ENCODE data around the gene TBC1D4. TPM values are rescaled to one million over a fixed set of nuclear protein-coding genes. Genes with fewer than 3 reads are reported as not detected.
A peak's percentile ranks its signal among the peaks of the same experiment; 100 is the strongest.

The TBC1D4 gene
- total RNA-seq, 6 experiments from 2014 or later, result 7.7 to 18.6 (median 10.3) TPM

DNA sequence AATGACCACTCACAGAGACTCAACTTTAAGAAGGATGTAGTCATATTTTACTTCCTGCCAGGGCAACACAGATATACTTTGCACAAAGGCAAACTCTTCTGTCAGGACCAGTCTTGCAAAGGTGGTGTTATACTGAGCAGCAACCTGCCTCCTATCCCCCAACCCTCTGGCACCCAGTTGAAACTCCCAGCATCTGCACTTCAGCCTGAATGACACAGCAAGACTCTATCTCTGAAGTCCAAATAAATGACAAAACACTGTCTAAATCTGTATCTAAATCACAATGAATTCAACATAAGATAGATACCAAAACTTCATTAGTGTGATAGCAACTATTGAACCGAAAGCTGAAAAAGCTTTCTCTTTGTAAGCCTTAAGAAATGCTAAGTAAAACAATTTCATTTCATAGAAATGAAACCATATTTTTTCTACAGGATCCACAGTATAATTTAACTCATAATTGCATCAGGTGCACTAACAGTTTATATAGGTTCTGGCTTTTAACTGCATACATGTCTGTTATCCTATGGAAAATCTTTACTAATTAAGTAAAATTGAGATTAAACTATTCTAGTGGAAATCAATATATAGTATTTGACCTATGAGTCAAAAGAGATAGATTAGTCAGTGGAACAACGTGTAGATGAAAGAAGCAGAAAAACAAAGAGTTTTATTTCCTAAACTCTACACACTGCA is 163.7 kb downstream of the TBC1D4 start:
- H3K9me3 ChIP-seq, result no peaks in the 10 kb centered on the region

DNA sequence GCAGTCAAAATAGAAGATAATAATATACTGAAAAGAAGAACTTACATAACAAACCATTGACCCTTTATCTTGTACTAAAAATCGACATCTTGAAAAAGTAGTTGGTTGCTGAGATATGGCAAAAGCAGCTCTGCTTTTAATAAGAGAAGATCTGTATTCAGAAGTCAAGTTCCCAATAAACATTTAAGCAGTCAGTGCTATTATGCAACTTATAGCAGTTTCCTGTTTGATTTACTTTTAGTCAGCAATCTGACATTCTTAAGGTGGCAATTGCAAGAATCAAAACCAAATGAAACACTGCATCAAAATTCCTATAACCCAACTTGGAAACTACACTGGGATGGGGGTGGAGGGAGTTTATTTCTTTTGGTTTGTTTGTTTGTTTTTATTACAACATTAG is 165.5 kb downstream of the TBC1D4 start:
- Histone ChIP-seq H3K9me3 (no peaks in the 10 kb centered on the region), H3K4me1 (no peaks in the 10 kb centered on the region), H3K27me3 (no peaks in the 10 kb centered on the region), H3K4me3 (no peak overlapping the region), H3K27ac (no peak overlapping the region), H3K36me3 (no peaks in the 10 kb centered on the region)
- DNase-seq, result no peak
- WGBS (ENCODE audit: insufficient coverage, low coverage, low lambda C conversion rate, missing lambda C conversion rate), result 39% methylated on average over 1 of the region's 1 CpG
- intact Hi-C loops (cut with DNase I), result no loop called here
- TF ChIP-seq, protein P1, sequence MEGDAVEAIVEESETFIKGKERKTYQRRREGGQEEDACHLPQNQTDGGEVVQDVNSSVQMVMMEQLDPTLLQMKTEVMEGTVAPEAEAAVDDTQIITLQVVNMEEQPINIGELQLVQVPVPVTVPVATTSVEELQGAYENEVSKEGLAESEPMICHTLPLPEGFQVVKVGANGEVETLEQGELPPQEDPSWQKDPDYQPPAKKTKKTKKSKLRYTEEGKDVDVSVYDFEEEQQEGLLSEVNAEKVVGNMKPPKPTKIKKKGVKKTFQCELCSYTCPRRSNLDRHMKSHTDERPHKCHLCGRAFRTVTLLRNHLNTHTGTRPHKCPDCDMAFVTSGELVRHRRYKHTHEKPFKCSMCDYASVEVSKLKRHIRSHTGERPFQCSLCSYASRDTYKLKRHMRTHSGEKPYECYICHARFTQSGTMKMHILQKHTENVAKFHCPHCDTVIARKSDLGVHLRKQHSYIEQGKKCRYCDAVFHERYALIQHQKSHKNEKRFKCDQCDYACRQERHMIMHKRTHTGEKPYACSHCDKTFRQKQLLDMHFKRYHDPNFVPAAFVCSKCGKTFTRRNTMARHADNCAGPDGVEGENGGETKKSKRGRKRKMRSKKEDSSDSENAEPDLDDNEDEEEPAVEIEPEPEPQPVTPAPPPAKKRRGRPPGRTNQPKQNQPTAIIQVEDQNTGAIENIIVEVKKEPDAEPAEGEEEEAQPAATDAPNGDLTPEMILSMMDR (IDR thresholded peaks at IDR 0.05), result no peak
- TF ChIP-seq POLR2A (IDR thresholded peaks at IDR 0.05), result no peak
- peak in 2 of 4 donors; percentile 39 to 47 for ATAC-seq

More for the DNA sequence above, 163.7 kb downstream of the TBC1D4 start:
- H3K4me1 ChIP-seq, result no peaks in the 10 kb centered on the region
- H3K27me3 ChIP-seq, result no peaks in the 10 kb centered on the region
- intact Hi-C loops (cut with DNase I), result no loop called here
- whole genome bisulfite sequencing (ENCODE audit: insufficient coverage, low coverage, low lambda C conversion rate, missing lambda C conversion rate), result 46% methylated on average over 2 of the region's 2 CpGs
- H3K27ac ChIP-seq, result no peak overlapping the region
- no peak overlapping the region for H3K4me3 ChIP-seq
- H3K36me3 ChIP-seq, result no peaks in the 10 kb centered on the region
- no peak for DNase-seq
- no peak for ATAC-seq
- TF ChIP-seq, protein P1 (IDR thresholded peaks at IDR 0.05), result no peak
- TF ChIP-seq POLR2A (IDR thresholded peaks at IDR 0.05), result no peak

DNA sequence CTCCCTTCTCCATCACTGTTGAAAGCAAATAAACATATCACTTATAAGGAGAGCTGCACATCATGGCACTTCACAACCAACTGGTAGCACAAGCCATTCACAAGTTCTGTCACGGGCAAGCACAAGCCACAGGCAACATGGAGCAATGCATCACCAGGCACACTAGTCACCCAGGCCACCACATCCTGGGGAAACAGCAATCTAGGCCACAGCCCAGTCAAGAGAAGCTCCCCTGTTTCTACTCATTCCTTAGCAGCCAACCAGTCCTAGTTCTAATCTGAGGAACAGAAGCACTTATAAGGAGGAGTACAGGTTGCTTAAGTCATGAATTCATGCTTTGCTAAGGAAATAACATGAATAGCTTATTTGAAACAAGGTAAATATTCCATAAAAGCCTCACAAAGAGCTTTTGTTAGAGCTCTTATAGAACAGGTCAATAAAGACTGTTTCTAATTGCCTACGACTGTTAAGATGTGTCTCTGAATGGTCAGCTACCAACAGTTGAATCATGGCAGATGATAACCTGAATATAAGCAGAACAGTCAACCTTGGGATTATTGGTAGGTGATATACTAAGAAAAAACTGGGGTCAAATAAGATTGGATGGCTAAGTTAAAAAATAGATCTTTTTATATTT is 169.0 kb downstream of the TBC1D4 start:
- H3K36me3 ChIP-seq, result no peaks in the 10 kb centered on the region
- no peaks in the 10 kb centered on the region for H3K9me3 ChIP-seq
- 100% methylated on average over 1 of the region's 2 CpGs for WGBS (ENCODE audit: insufficient coverage, low coverage, low lambda C conversion rate, missing lambda C conversion rate)
- DNase-seq (no peak), ATAC-seq (no peak)
- no peaks in the 10 kb centered on the region for H3K4me1 ChIP-seq
- no peak for TF ChIP-seq POLR2A (IDR thresholded peaks at IDR 0.05)
- TF ChIP-seq, protein P1 (IDR thresholded peaks at IDR 0.05), result no peak
- no peak overlapping the region for H3K27ac ChIP-seq
- no peaks in the 10 kb centered on the region for H3K27me3 ChIP-seq
- no peak overlapping the region for H3K4me3 ChIP-seq
- intact Hi-C loops (cut with DNase I), result no loop called here

DNA sequence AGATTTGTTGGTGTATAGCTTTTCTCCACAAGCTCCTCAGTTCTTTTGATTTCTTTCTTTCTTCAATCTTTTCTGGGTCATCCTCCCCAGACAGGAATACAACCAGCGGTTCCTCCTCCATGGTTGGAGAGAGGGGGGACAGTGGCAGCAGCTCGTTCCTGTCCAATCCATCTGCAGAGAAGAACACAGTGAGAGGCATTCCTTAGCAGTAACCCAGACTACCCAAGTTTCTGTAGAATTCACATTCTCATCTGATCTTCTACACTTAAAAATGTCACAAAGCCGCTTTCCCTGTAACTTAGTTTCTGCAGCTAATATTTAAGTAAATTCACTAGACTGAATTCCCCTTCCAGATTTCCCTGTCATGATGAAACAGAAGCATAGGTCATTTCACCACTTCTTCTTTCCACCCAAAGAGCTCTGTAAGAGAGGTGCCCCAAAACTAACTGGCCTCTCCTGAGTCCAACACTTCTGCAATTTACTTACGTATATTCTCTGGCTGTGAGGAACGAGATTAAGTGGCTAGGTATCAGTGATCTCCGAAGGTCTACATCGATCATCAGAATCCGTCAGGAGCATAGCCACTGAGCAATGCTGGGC is 171.9 kb downstream of the TBC1D4 start:
- TF ChIP-seq, protein P1 (IDR thresholded peaks at IDR 0.05), result no peak
- TF ChIP-seq POLR2A (IDR thresholded peaks at IDR 0.05), result no peak
- Histone ChIP-seq H3K4me3 (no peak overlapping the region), H3K4me1 (no peaks in the 10 kb centered on the region), H3K36me3 (no peaks in the 10 kb centered on the region), H3K27ac (no peak overlapping the region), H3K9me3 (no peaks in the 10 kb centered on the region), H3K27me3 (no peaks in the 10 kb centered on the region)
- intact Hi-C loops (cut with DNase I), result no loop called here
- DNase-seq, result no peak
- 92% methylated on average over 8 of the region's 8 CpGs for WGBS (ENCODE audit: insufficient coverage, low coverage, low lambda C conversion rate, missing lambda C conversion rate)
- peak in 1 of 4 donors; percentile 28 for ATAC-seq

All from right lobe of liver (tissue), 6 donors.